ENCODE data around the gene LMNB1. TPM values are rescaled to one million over a fixed set of nuclear protein-coding genes. Genes with fewer than 3 reads are reported as not detected.

Gene LMNB1
- total RNA-seq, 1 experiment from 2014 or later: 49.8 TPM

- peaks cover 30% of the 10 kb centered on the region for H3K4me1 ChIP-seq (ENCODE audit: low read length)
- DNase-seq: no peak
- no peak overlapping the region for H3K27ac ChIP-seq (ENCODE audit: low read length)
- no peak overlapping the region for H3K4me3 ChIP-seq (ENCODE audit: low read length)
- H2AFZ ChIP-seq (ENCODE audit: low read length): no peak overlapping the region
- peaks cover 82% of the 10 kb centered on the region for H3K79me2 ChIP-seq (ENCODE audit: low read length)
- no peaks in the 10 kb centered on the region for H4K20me1 ChIP-seq (ENCODE audit: insufficient read depth, low read depth, low read length)
- H3K4me2 ChIP-seq (ENCODE audit: low read depth, low read length, poor library complexity, severe bottlenecking): no peak overlapping the region
- no peaks in the 10 kb centered on the region for H3K27me3 ChIP-seq (ENCODE audit: low read length)
- H3K36me3 ChIP-seq (ENCODE audit: insufficient read depth, low read length): peaks cover 74% of the 10 kb centered on the region
- H3K9ac ChIP-seq (ENCODE audit: low read length): no peak overlapping the region
- no peaks in the 10 kb centered on the region for H3K9me2 ChIP-seq (replicated peaks; ENCODE audit: insufficient read depth, low read length)
- H3K9me3 ChIP-seq (ENCODE audit: low read length): no peaks in the 10 kb centered on the region
Observed at GRCh38 chr5:126819253-126819652, 42.3 kb downstream of the LMNB1 start.

- H4K20me1 ChIP-seq (ENCODE audit: insufficient read depth, low read depth, low read length): no peaks in the 10 kb centered on the region
- H3K4me1 ChIP-seq (ENCODE audit: low read length): peaks cover 86% of the 10 kb centered on the region
- no peak overlapping the region for H3K4me3 ChIP-seq (ENCODE audit: low read length)
- no peak overlapping the region for H3K9ac ChIP-seq (ENCODE audit: low read length)
- H3K4me2 ChIP-seq (ENCODE audit: low read depth, low read length, poor library complexity, severe bottlenecking): no peak overlapping the region
- H3K79me2 ChIP-seq (ENCODE audit: low read length): peaks cover 90% of the 10 kb centered on the region
- H3K27ac ChIP-seq (ENCODE audit: low read length): peak overlapping the region; percentile 54; the same call in 1 of the 2 replicates
- H2AFZ ChIP-seq (ENCODE audit: low read length): no peak overlapping the region
- no peaks in the 10 kb centered on the region for H3K9me2 ChIP-seq (replicated peaks; ENCODE audit: insufficient read depth, low read length)
- peaks cover 75% of the 10 kb centered on the region for H3K36me3 ChIP-seq (ENCODE audit: insufficient read depth, low read length)
- H3K9me3 ChIP-seq (ENCODE audit: low read length): no peaks in the 10 kb centered on the region
- DNase-seq: no peak
- no peaks in the 10 kb centered on the region for H3K27me3 ChIP-seq (ENCODE audit: low read length)
Observed at GRCh38 chr5:126826619-126827215, 49.8 kb downstream of the LMNB1 start.

GRCh38 chr5:126829098-126829497 lies 52.2 kb downstream of the LMNB1 start:
- peak; percentile 70 for DNase-seq
- Histone ChIP-seq H3K27ac (ENCODE audit: low read length) (peak overlapping the region; percentile 92), H3K9me2 (replicated peaks; ENCODE audit: insufficient read depth, low read length) (no peaks in the 10 kb centered on the region), H2AFZ (ENCODE audit: low read length) (no peak overlapping the region), H3K9ac (ENCODE audit: low read length) (peak overlapping the region; percentile 58), H3K79me2 (ENCODE audit: low read length) (peaks cover 78% of the 10 kb centered on the region), H3K4me1 (ENCODE audit: low read length) (peaks cover 68% of the 10 kb centered on the region), H3K4me3 (ENCODE audit: low read length) (peak overlapping the region; percentile 40), H4K20me1 (ENCODE audit: insufficient read depth, low read depth, low read length) (no peaks in the 10 kb centered on the region), H3K4me2 (ENCODE audit: low read depth, low read length, poor library complexity, severe bottlenecking) (peak overlapping the region; percentile 72), H3K27me3 (ENCODE audit: low read length) (no peaks in the 10 kb centered on the region), H3K36me3 (ENCODE audit: insufficient read depth, low read length) (peaks cover 67% of the 10 kb centered on the region), H3K9me3 (ENCODE audit: low read length) (no peaks in the 10 kb centered on the region)

GRCh38 chr5:126830061-126830460 lies 53.1 kb downstream of the LMNB1 start:
- Histone ChIP-seq H3K4me1 (ENCODE audit: low read length) (peaks cover 64% of the 10 kb centered on the region), H2AFZ (ENCODE audit: low read length) (no peak overlapping the region), H4K20me1 (ENCODE audit: insufficient read depth, low read depth, low read length) (no peaks in the 10 kb centered on the region), H3K27ac (ENCODE audit: low read length) (peak overlapping the region; percentile 92), H3K9me2 (replicated peaks; ENCODE audit: insufficient read depth, low read length) (no peaks in the 10 kb centered on the region), H3K9ac (ENCODE audit: low read length) (0 out of 2 replicates have a peak overlapping the region, but pooled peaks have one; percentile 58), H3K27me3 (ENCODE audit: low read length) (no peaks in the 10 kb centered on the region), H3K4me3 (ENCODE audit: low read length) (0 out of 2 replicates have a peak overlapping the region, but pooled peaks have one; percentile 40), H3K9me3 (ENCODE audit: low read length) (no peaks in the 10 kb centered on the region), H3K36me3 (ENCODE audit: insufficient read depth, low read length) (peaks cover 66% of the 10 kb centered on the region), H3K4me2 (ENCODE audit: low read depth, low read length, poor library complexity, severe bottlenecking) (peak overlapping the region; percentile 72), H3K79me2 (ENCODE audit: low read length) (peaks cover 77% of the 10 kb centered on the region)
- peak; percentile 81 for DNase-seq

GRCh38 chr5:126831156-126831555 lies 54.2 kb downstream of the LMNB1 start:
- peak overlapping the region; percentile 92 for H3K27ac ChIP-seq (ENCODE audit: low read length)
- peak overlapping the region; percentile 48 for H3K9ac ChIP-seq (ENCODE audit: low read length)
- no peak for DNase-seq
- H3K9me2 ChIP-seq (replicated peaks; ENCODE audit: insufficient read depth, low read length): no peaks in the 10 kb centered on the region
- no peaks in the 10 kb centered on the region for H3K27me3 ChIP-seq (ENCODE audit: low read length)
- no peaks in the 10 kb centered on the region for H4K20me1 ChIP-seq (ENCODE audit: insufficient read depth, low read depth, low read length)
- H3K4me1 ChIP-seq (ENCODE audit: low read length): peaks cover 55% of the 10 kb centered on the region
- H3K4me2 ChIP-seq (ENCODE audit: low read depth, low read length, poor library complexity, severe bottlenecking): peak overlapping the region; percentile 72
- H3K36me3 ChIP-seq (ENCODE audit: insufficient read depth, low read length): peaks cover 62% of the 10 kb centered on the region
- H2AFZ ChIP-seq (ENCODE audit: low read length): no peak overlapping the region
- H3K9me3 ChIP-seq (ENCODE audit: low read length): no peaks in the 10 kb centered on the region
- no peak overlapping the region for H3K4me3 ChIP-seq (ENCODE audit: low read length)
- H3K79me2 ChIP-seq (ENCODE audit: low read length): peaks cover 73% of the 10 kb centered on the region

- no peak overlapping the region for H3K4me3 ChIP-seq (ENCODE audit: low read length)
- H3K4me2 ChIP-seq (ENCODE audit: low read depth, low read length, poor library complexity, severe bottlenecking): no peak overlapping the region
- peaks cover 36% of the 10 kb centered on the region for H3K36me3 ChIP-seq (ENCODE audit: insufficient read depth, low read length)
- H3K9me3 ChIP-seq (ENCODE audit: low read length): no peaks in the 10 kb centered on the region
- DNase-seq: no peak
- H2AFZ ChIP-seq (ENCODE audit: low read length): no peak overlapping the region
- H3K4me1 ChIP-seq (ENCODE audit: low read length): no peaks in the 10 kb centered on the region
- no peaks in the 10 kb centered on the region for H4K20me1 ChIP-seq (ENCODE audit: insufficient read depth, low read depth, low read length)
- no peak overlapping the region for H3K9ac ChIP-seq (ENCODE audit: low read length)
- H3K27me3 ChIP-seq (ENCODE audit: low read length): no peaks in the 10 kb centered on the region
- H3K79me2 ChIP-seq (ENCODE audit: low read length): peaks cover 27% of the 10 kb centered on the region
- no peaks in the 10 kb centered on the region for H3K9me2 ChIP-seq (replicated peaks; ENCODE audit: insufficient read depth, low read length)
- no peak overlapping the region for H3K27ac ChIP-seq (ENCODE audit: low read length)
Observed at GRCh38 chr5:126836778-126837177, 59.8 kb downstream of the LMNB1 start.

GRCh38 chr5:126837242-126837641 lies 60.3 kb downstream of the LMNB1 start:
- Histone ChIP-seq H3K4me1 (ENCODE audit: low read length) (no peaks in the 10 kb centered on the region), H3K36me3 (ENCODE audit: insufficient read depth, low read length) (peaks cover 36% of the 10 kb centered on the region), H3K27ac (ENCODE audit: low read length) (no peak overlapping the region)

GRCh38 chr5:126837906-126838539 lies 61.1 kb downstream of the LMNB1 start:
- Histone ChIP-seq H4K20me1 (ENCODE audit: insufficient read depth, low read depth, low read length) (no peaks in the 10 kb centered on the region), H3K9me2 (replicated peaks; ENCODE audit: insufficient read depth, low read length) (no peaks in the 10 kb centered on the region), H3K27ac (ENCODE audit: low read length) (no peak overlapping the region), H3K9me3 (ENCODE audit: low read length) (no peaks in the 10 kb centered on the region), H3K27me3 (ENCODE audit: low read length) (no peaks in the 10 kb centered on the region), H3K4me3 (ENCODE audit: low read length) (no peak overlapping the region), H3K4me1 (ENCODE audit: low read length) (no peaks in the 10 kb centered on the region), H3K36me3 (ENCODE audit: insufficient read depth, low read length) (peaks cover 33% of the 10 kb centered on the region), H3K79me2 (ENCODE audit: low read length) (peaks cover 19% of the 10 kb centered on the region), H3K9ac (ENCODE audit: low read length) (no peak overlapping the region), H3K4me2 (ENCODE audit: low read depth, low read length, poor library complexity, severe bottlenecking) (no peak overlapping the region), H2AFZ (ENCODE audit: low read length) (no peak overlapping the region)
- DNase-seq: no peak

More at GRCh38 chr5:126837242-126837641, 60.3 kb downstream of the LMNB1 start:
- H4K20me1 ChIP-seq (ENCODE audit: insufficient read depth, low read depth, low read length): no peaks in the 10 kb centered on the region
- DNase-seq: no peak
- no peaks in the 10 kb centered on the region for H3K9me3 ChIP-seq (ENCODE audit: low read length)
- H3K4me2 ChIP-seq (ENCODE audit: low read depth, low read length, poor library complexity, severe bottlenecking): no peak overlapping the region
- H3K9me2 ChIP-seq (replicated peaks; ENCODE audit: insufficient read depth, low read length): no peaks in the 10 kb centered on the region
- peaks cover 22% of the 10 kb centered on the region for H3K79me2 ChIP-seq (ENCODE audit: low read length)
- H3K27me3 ChIP-seq (ENCODE audit: low read length): no peaks in the 10 kb centered on the region
- H2AFZ ChIP-seq (ENCODE audit: low read length): no peak overlapping the region
- no peak overlapping the region for H3K4me3 ChIP-seq (ENCODE audit: low read length)
- no peak overlapping the region for H3K9ac ChIP-seq (ENCODE audit: low read length)

All from Karpas-422 (cell line).